Measurements from ENCODE around the gene CFH.
"Not testable (repeated sequence)": the region's sequence is repeated elsewhere in the genome, so short reads cannot be mapped to it uniquely, and the experiment has no call there.

DNA sequence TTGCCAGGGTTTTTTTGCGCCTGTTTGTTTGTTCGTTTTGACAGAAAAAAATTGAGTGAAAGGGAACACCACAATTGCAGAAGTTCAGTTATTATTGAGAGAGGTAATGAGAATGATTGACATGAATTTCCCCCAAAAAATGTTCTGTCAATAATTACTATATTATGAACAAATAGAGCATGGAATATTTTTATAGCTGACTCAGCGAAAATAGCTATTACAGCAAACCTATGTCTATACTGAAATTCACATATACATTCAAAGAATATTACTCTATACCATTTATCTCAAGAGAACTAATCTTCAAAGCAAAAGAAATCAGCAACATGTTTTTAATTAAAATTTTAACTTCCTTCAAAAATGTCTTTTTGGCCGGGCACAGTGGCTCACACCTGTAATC is 118.0 kb downstream of the CFH start:
- TF ChIP-seq, protein P1, sequence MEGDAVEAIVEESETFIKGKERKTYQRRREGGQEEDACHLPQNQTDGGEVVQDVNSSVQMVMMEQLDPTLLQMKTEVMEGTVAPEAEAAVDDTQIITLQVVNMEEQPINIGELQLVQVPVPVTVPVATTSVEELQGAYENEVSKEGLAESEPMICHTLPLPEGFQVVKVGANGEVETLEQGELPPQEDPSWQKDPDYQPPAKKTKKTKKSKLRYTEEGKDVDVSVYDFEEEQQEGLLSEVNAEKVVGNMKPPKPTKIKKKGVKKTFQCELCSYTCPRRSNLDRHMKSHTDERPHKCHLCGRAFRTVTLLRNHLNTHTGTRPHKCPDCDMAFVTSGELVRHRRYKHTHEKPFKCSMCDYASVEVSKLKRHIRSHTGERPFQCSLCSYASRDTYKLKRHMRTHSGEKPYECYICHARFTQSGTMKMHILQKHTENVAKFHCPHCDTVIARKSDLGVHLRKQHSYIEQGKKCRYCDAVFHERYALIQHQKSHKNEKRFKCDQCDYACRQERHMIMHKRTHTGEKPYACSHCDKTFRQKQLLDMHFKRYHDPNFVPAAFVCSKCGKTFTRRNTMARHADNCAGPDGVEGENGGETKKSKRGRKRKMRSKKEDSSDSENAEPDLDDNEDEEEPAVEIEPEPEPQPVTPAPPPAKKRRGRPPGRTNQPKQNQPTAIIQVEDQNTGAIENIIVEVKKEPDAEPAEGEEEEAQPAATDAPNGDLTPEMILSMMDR (IDR thresholded peaks at IDR 0.05; ENCODE audit: low read depth, low read length, poor library complexity, severe bottlenecking), result not testable (repeated sequence)
- not testable (repeated sequence) for TF ChIP-seq EZH2phosphoT487 (IDR thresholded peaks at IDR 0.05; ENCODE audit: borderline replicate concordance, low read length)
